HEK293 (cell line): Measurements from ENCODE around the gene CNIH3.
A peak's percentile ranks its signal among the peaks of the same experiment; 100 is the strongest.

Source experiments
- CTCF ChIA-PET: fragments of 350-600 bp; formaldehyde crosslinking; extraction: SDS; loops from one replicate; lab custom pipeline; 2021; ENCODE audit warnings: antibody characterized with exemption; lab: Yijun Ruan, JAX
- POLR2A ChIA-PET: fragments of 300-600 bp; formaldehyde crosslinking; extraction: SDS; loops from one replicate; lab custom pipeline; 2020; ENCODE audit warnings: antibody characterized with exemption, inconsistent platforms; lab: Yijun Ruan, JAX
- H3K27ac ChIP-seq: fragments of 200-500 bp; sonication (Bioruptor generic); 2 replicates; pipeline ENCODE4 v1.5.1; 2014; ENCODE audit warnings: low read depth, low read length, control low read depth, inconsistent platforms; ENCODE audit errors: extremely low read depth
- H3K36me3 ChIP-seq, 2 experiments: fragments of 200-500 bp in 1 of 2; sonication (Bioruptor generic) in 1 of 2; 1 replicate in 1 of 2; 2 replicates in 1 of 2; pipeline ENCODE4 v1.5.1; 2014 to 2017; ENCODE audit warnings: inconsistent platforms in 2 of 2, low read length in 2 of 2; ENCODE audit not compliant: control insufficient read depth in 2 of 2, insufficient read depth in 1 of 2
- H3K4me1 ChIP-seq: fragments of 200-500 bp; sonication (Bioruptor generic); 2 replicates; pipeline ENCODE4 v1.5.1; 2014; ENCODE audit warnings: mild to moderate bottlenecking, low read length, inconsistent platforms; ENCODE audit not compliant: control insufficient read depth, insufficient read depth
- H3K4me3 ChIP-seq: 2 replicates; pipeline ENCODE4 v1.5.1; 2011; ENCODE audit warnings: low read depth, mild to moderate bottlenecking, control low read depth, low read length, moderate library complexity
- H3K9me3 ChIP-seq: fragments of 200-500 bp; sonication (Bioruptor generic); 2 replicates; pipeline ENCODE4 v1.5.1; 2014; ENCODE audit warnings: low read depth, low read length, inconsistent platforms; ENCODE audit not compliant: control insufficient read depth, insufficient read depth
- AEBP2 ChIP-seq: fragments of 450-650 bp; formaldehyde crosslinking; IDR thresholded peaks from 2 replicates; pipeline ENCODE4 v1.5.1; 2016; ENCODE audit warnings: missing biosample characterization, missing genetic modification characterization, borderline replicate concordance
- FEZF1 ChIP-seq: fragments of 450-650 bp; formaldehyde crosslinking; IDR thresholded peaks from 2 replicates; pipeline ENCODE4 v1.5.1; 2016; ENCODE audit warnings: missing biosample characterization, missing genetic modification characterization
- IKZF3 ChIP-seq: fragments of 450-650 bp; IDR thresholded peaks from 2 replicates; pipeline ENCODE4 v1.5.0; 2018; ENCODE audit warnings: missing biosample characterization, mild to moderate bottlenecking, missing genetic modification characterization, moderate library complexity
- ZBTB10 ChIP-seq: fragments of 450-650 bp; formaldehyde crosslinking; IDR thresholded peaks from 2 replicates; pipeline ENCODE4 v1.5.1; 2016; ENCODE audit warnings: missing biosample characterization, missing genetic modification characterization
- ZBTB7A ChIP-seq: fragments of 450-650 bp; formaldehyde crosslinking; IDR thresholded peaks from 2 replicates; pipeline ENCODE4 v1.5.1; 2016; ENCODE audit warnings: low read depth, missing biosample characterization, missing genetic modification characterization
- ZFHX2 ChIP-seq: fragments of 450-650 bp; formaldehyde crosslinking; conservative IDR thresholded peaks from 2 replicates; pipeline ENCODE4 v1.5.1; 2016; ENCODE audit warnings: missing biosample characterization, missing genetic modification characterization
- ZFP69B ChIP-seq: fragments of 450-650 bp; formaldehyde crosslinking; IDR thresholded peaks from 2 replicates; pipeline ENCODE4 v1.5.1; 2016; ENCODE audit warnings: missing biosample characterization, missing genetic modification characterization
- ZNF138 ChIP-seq: fragments of 450-650 bp; formaldehyde crosslinking; IDR thresholded peaks from 2 replicates; pipeline ENCODE4 v1.5.1; 2016; ENCODE audit warnings: missing biosample characterization, missing genetic modification characterization, borderline replicate concordance
- ZNF16 ChIP-seq: fragments of 450-650 bp; formaldehyde crosslinking; IDR thresholded peaks from 2 replicates; pipeline ENCODE4 v1.5.1; 2016; ENCODE audit warnings: low read depth, missing biosample characterization, missing genetic modification characterization
- ZNF169 ChIP-seq: fragments of 450-650 bp; formaldehyde crosslinking; IDR thresholded peaks from 2 replicates; pipeline ENCODE4 v1.5.1; 2016; ENCODE audit warnings: missing biosample characterization, missing genetic modification characterization
- ZNF280D ChIP-seq: fragments of 450-650 bp; formaldehyde crosslinking; IDR thresholded peaks from 2 replicates; pipeline ENCODE4 v1.5.1; 2016; ENCODE audit warnings: missing biosample characterization, missing genetic modification characterization
- ZNF341 ChIP-seq: fragments of 450-650 bp; formaldehyde crosslinking; IDR thresholded peaks from 2 replicates; pipeline ENCODE4; 2016; ENCODE audit warnings: low read depth, missing biosample characterization, missing genetic modification characterization
- ZNF350 ChIP-seq: fragments of 450-650 bp; formaldehyde crosslinking; IDR thresholded peaks from 2 replicates; pipeline ENCODE4 v1.5.0; 2017; ENCODE audit warnings: missing biosample characterization, mild to moderate bottlenecking, missing genetic modification characterization
- ZNF354C ChIP-seq: fragments of 450-650 bp; formaldehyde crosslinking; IDR thresholded peaks from 2 replicates; pipeline ENCODE4 v1.5.1; 2016; ENCODE audit warnings: missing biosample characterization, missing genetic modification characterization, low read depth, borderline replicate concordance
- ZNF37A ChIP-seq: fragments of 450-650 bp; IDR thresholded peaks from 2 replicates; pipeline ENCODE4 v1.5.1; 2018; ENCODE audit warnings: missing biosample characterization, missing genetic modification characterization
- ZNF518A ChIP-seq: fragments of 450-650 bp; formaldehyde crosslinking; conservative IDR thresholded peaks from 2 replicates; pipeline ENCODE4 v1.5.1; 2016; ENCODE audit warnings: low read depth, missing biosample characterization, missing genetic modification characterization
- ZNF558 ChIP-seq: fragments of 450-650 bp; formaldehyde crosslinking; IDR thresholded peaks from 2 replicates; pipeline ENCODE4 v1.5.1; 2016; ENCODE audit warnings: missing biosample characterization, missing genetic modification characterization
- ZNF561 ChIP-seq: fragments of 450-650 bp; IDR thresholded peaks from 2 replicates; pipeline ENCODE4 v1.5.1; 2018; ENCODE audit warnings: missing biosample characterization, missing genetic modification characterization, borderline replicate concordance
- ZNF658 ChIP-seq: fragments of 450-650 bp; formaldehyde crosslinking; IDR thresholded peaks from 2 replicates; pipeline ENCODE4; 2016; ENCODE audit warnings: missing biosample characterization, missing genetic modification characterization
- ZNF701 ChIP-seq: fragments of 450-650 bp; formaldehyde crosslinking; IDR thresholded peaks from 2 replicates; pipeline ENCODE4 v1.5.1; 2016; ENCODE audit warnings: missing biosample characterization, missing genetic modification characterization
- ZNF792 ChIP-seq: fragments of 450-650 bp; formaldehyde crosslinking; IDR thresholded peaks from 2 replicates; pipeline ENCODE4 v1.5.1; 2016; ENCODE audit warnings: missing biosample characterization, missing genetic modification characterization
- ZNF843 ChIP-seq: fragments of 450-650 bp; formaldehyde crosslinking; IDR thresholded peaks from 2 replicates; pipeline ENCODE4 v1.5.1; 2016; ENCODE audit warnings: missing biosample characterization, missing genetic modification characterization
- ZSCAN4 ChIP-seq: fragments of 450-650 bp; formaldehyde crosslinking; IDR thresholded peaks from 2 replicates; pipeline ENCODE4 v1.5.1; 2017; ENCODE audit warnings: missing biosample characterization, missing genetic modification characterization

CNIH3 gene

GRCh38 chr1:224700918-224701531, 84.9 kb downstream of the CNIH3 start (continued):
- TF ChIP-seq ZSCAN4 (tag by site-specific recombination): no peak
- 0 out of 2 replicates have a peak, but pooled peaks have one; percentile 27 for TF ChIP-seq ZNF561 (tag by site-specific recombination)
- TF ChIP-seq ZFP69B (tag by site-specific recombination): no peak
- TF ChIP-seq ZNF792: no peak
- no peak for TF ChIP-seq ZNF518A (tag by site-specific recombination)
- TF ChIP-seq ZNF280D (tag by site-specific recombination): no peak
- TF ChIP-seq ZNF558 (tag by site-specific recombination): no peak
- no peak for TF ChIP-seq ZNF37A
- no peak for TF ChIP-seq ZNF658
- TF ChIP-seq ZBTB7A (tag by site-specific recombination): no peak
- 0 out of 2 replicates have a peak, but pooled peaks have one; percentile 29 for TF ChIP-seq ZNF843
- TF ChIP-seq FEZF1: no peak
- no peak for TF ChIP-seq AEBP2 (tag by site-specific recombination)
- TF ChIP-seq ZNF341 (tag by site-specific recombination): no peak

- no peaks in the 10 kb centered on the region for H3K4me1 ChIP-seq
- H3K36me3 ChIP-seq: no peaks in the 10 kb centered on the region
- no peaks in the 10 kb centered on the region for H3K9me3 ChIP-seq
- ChIA-PET CTCF (interaction anchor here (1.6 to 6.3 kb wide), 3 partner anchors 10 to 150 kb away, joined by 5 to 129 read pairs (median 14); no protein-coding TSS in a partner anchor), POLR2A (no interaction called here)
- no peak overlapping the region for H3K4me3 ChIP-seq
- no peak overlapping the region for H3K27ac ChIP-seq
- TF ChIP-seq ZNF16: no peak
- no peak for TF ChIP-seq ZNF350
- TF ChIP-seq ZNF354C (tag by site-specific recombination): no peak
- TF ChIP-seq ZNF169 (tag by site-specific recombination): no peak
- TF ChIP-seq IKZF3 (tag by site-specific recombination): no peak
- TF ChIP-seq ZBTB10 (tag by site-specific recombination): no peak
- no peak for TF ChIP-seq ZNF558 (tag by site-specific recombination)
- no peak for TF ChIP-seq ZNF701
- no peak for TF ChIP-seq ZNF138 (tag by site-specific recombination)
- TF ChIP-seq ZNF341 (tag by site-specific recombination): no peak
- TF ChIP-seq ZNF792: no peak
- no peak for TF ChIP-seq ZFHX2 (tag by site-specific recombination)
These were observed 87.6 kb downstream of the CNIH3 start for GRCh38 chr1:224703702-224704101.
